Measurements from ENCODE around the gene ST7.
"Not testable (repeated sequence)": the region's sequence is repeated elsewhere in the genome, so short reads cannot be mapped to it uniquely, and the experiment has no call there.

Gene ST7

DNA sequence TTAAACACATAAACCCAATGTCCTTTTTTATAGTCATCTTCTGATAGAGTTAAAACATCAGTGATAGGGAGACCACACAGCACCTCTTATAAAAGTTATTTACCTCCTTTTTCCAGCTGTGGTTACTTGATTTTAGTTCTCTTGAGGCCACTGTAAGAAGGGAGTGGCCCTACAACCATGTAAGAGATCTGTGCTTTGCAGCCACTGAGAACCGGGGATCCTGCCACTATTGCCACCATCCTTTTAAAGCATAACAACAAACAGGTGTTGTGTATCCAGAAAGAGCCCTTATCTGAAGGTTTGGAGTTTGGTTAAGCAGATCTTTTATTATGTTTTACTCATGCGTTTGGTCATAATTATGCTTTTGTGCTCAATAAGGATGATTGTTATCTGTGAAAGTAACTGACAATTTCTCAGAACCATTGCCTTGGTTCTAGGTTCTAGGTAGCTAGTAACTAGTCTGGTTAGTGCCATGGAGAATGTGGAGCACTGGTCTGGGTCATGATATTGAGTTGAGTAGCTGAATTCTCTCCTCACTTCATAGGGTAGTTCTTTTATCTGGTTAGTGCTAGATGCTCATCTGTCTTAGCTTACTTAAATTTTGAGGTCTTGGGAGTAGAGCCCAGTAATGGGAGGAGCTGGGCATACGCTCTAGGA is 56.5 kb downstream of the ST7 start:
- no peak for DNase-seq (ENCODE audit: low read depth)

DNA sequence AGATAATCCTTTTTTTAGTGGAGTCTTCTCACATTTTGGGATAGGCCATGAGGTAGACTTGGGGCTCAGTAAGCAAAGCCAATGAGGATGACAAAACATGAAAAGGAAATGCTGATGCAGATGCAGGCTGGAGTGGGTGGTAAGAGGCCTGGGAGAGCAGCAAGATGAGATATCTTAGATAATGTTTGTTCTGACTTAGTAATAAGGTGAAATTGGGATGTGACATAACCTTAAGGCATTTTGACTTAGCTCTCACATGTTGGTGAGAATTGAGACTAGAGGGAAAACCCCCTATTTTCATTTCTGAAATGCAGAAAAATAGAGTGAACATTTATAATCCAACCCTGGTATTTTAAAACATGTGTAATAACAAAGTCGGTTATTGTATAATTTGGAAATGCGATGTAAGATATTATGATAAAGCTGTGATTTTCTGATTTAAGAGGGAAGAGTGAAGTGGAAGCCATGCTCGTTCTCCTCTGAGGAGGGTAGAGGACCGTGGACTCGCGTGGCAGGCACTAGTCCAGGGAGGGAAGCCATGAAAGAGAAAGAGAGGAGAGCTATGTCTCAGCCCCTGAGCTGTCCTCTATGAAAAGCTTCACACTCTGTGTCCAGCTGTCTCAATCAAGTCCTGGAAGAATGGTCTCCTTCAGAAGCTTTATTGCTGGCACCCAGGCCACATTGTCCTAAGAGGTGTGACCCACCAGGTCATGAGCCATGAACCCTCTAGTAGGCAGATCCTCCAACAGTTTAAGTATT is 57.3 kb downstream of the ST7 start:
- peak; percentile 2 for DNase-seq (ENCODE audit: low read depth)

DNA sequence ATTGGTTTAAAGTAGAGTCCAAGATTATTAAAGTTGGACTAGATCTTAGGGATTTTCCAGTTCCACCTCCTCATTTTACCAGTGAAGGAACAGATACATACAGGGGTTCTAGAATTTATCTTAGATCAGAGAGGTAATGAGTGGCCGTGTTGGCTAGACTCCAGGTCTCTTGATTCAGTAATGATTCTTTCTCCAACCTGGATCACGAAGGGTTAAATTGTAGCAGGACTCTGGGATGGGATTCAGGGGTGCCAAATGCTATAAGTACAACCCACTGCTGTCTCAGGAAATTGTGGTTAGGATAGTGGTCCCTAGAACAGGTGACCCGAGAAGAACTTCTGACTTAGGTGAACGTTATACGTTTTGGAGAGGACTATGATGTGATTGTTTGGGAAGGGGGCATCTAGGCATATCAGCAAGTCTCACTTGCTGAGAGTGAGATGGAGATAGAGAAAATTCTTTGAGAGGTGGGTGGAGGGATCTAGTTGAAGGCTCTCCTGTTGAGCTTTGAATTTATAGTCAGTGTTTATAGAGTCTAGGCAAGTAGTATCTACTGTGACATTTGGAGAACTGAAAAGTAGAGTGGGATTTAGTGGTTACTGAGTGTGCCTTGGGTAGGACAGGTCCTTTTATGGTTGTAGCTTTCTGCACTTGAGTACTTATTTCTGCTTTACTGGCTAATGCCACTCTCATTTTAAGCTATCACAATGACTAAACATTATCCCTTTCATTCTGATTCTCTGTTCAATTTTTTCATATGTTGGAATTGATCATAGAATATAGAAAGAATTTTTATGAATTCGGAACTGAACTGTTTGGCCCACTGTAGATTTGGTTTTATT is 58.3 kb downstream of the ST7 start:
- no peak for DNase-seq (ENCODE audit: low read depth)

DNA sequence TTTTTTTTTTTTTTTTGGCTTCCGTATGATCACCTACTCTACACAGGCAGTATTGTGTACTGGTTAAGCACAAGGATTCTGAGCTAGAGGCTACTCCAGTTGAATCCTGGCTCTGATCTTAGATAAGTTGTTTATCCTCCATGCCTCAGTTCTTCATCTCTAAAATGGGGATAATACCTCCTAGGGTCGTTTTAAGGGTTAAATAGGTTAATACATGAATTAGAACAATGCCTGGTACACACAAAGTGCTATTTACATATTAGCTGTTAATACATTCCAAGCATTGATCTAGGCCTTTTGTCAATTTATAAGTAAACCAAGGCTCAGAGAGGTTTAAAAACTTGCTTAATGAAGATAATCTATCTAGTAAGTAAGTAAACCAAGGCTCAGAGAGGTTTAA is 59.0 kb downstream of the ST7 start:
- no peak for DNase-seq (ENCODE audit: low read depth)

DNA sequence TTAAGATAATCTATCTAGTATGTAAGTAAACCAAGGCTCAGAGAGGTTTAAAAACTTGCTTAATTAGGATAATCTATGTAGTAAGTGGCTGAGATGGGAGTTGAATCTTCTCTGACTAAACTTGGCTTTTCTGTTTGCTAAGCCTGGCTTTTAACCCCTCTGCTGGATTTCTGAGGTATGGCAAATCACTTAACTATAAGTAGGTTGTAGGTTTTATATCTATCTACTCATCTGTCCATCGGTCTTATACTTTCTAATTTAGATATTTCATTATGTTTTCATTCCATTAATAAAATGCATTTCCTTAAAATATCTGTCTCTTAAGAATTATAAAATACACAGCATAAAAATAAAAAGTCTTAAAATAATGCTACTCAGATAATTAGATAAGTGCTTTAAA is 59.4 kb downstream of the ST7 start:
- no peak for DNase-seq (ENCODE audit: low read depth)

DNA sequence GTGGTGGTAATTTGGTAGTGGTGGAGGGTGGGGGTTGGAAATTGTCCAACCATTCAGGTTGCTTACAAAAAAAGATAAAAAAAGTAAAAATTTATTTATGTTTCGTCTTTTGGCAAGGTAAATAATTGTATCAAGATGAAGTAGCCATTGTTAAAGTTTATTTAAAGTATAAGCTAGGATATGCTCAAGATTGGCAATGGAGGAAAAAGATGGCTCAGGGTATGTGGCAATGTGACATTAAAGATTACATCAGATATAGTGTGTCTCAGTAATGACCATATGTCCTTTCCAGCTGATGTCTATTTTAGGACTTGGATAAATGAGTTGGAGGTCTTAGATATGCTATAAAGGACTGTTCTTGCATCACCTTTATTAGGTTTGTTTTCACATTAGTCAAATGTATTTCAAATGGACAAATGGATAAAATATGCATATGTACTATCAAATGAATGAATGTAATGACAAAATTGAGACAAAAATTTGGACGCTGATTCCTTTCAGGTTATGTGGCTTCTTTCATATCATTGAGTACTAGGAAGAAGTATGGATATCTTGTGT is 60.9 kb downstream of the ST7 start:
- no peak for DNase-seq (ENCODE audit: low read depth)

DNA sequence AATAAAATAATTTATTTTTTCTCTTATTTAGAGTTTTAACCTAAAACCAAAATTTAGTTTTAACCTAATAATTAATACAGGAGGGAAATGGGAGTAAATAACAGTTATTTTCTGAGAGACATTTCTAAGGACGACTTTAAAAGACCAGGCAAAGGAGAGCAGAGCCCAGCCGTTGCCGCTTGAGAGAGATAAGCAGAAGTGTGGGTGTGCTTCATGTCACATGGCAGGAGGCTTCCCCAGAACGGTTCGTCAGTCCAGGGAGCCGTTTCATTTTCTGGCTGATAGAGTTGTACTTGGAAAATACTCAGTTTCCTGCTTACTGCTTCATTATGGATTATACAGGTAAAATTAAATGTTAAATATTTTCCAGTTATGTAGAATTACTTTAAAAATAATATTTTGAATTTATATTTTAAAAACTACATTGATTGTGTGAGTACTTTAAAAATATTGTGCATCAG is 61.4 kb downstream of the ST7 start:
- no peak for DNase-seq (ENCODE audit: low read depth)

DNA sequence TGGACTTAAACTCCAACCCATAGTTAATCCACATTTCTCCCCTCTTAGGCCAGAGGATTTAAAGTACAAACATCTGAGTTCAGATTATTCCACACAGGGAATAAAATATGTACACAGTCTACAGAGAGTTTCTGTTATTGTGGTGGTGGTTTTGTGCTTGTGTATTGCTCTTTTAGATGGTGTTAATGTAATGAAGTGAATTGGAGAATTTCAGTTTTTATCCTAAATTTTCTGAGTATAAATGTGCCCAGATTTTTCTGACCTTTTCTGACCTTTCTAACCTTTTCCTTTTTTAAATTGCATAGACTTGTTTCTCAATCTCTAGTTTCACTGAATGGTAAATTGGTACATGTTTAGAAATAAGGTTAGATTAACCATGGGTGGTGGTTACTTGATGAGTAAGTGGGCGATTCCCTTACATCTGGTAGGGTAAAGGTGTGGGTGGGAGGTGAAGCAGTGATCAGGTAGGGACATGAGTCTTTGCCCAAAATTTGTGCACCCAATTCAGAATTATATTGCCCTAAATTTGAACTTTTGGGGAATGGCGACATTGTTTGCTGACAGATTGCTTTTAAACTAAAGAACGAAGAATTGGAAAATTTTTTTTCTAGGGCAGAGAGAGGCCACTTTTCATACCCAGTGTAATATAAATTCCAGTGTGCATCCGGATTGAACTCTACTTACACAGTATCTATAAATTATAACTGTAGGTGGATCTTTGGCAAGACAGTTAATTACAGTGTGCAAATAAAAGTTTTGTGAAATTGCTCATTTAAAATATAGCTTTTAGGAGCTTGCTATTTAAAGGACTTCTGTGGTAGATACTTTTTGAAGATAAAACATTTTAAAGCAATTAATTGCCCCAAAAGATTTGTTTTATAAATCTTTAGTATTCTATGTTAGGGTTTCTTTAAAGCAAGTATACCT is 62.2 kb downstream of the ST7 start:
- DNase-seq (ENCODE audit: low read depth), result no peak

DNA sequence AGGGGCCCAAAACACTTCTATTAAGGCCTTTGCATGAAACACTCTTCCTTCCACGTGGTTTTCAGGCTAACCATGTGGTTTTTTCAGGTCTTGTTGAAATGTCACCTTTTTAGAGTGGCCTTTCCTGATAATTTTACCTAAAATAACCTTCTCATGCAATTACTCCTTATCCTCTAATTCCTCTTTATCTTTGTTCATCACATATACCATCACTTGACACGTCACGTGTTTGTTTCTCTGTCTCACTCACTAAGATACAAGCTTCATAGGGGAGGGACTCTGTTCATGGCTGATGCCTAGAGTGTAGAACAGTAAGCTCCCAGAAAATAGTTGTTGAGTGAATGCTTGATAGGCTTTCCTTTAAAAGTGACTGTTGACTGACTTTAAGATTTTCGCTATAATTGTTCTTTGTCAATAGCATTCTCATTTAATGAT is 63.7 kb downstream of the ST7 start:
- no peak for DNase-seq (ENCODE audit: low read depth)

DNA sequence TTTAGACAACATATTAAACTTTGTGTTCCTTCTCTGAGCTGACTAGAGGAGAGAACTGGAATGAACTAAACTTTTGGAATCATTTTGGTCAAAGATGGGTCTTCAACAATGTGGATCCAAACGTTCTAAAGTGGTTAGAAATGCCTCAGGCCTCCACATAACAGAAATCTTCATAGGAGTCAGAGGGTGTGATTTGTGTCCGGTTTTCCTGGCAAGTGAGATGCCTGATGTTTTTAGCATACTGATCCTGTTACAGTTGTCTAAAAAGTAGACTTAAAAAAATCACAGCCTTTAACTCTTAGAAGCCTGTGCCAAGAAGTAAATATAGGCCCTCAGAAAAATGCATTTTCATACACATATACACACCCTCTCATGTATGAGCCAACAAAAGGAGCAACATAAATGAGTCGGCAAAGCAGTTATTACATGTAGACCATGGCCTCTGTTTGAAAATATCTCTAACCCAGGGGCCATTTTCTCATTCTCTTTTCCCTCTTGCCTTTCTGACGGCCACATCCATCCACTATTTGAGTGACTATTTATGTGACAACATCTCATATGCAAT is 64.5 kb downstream of the ST7 start:
- DNase-seq (ENCODE audit: low read depth), result no peak

DNA sequence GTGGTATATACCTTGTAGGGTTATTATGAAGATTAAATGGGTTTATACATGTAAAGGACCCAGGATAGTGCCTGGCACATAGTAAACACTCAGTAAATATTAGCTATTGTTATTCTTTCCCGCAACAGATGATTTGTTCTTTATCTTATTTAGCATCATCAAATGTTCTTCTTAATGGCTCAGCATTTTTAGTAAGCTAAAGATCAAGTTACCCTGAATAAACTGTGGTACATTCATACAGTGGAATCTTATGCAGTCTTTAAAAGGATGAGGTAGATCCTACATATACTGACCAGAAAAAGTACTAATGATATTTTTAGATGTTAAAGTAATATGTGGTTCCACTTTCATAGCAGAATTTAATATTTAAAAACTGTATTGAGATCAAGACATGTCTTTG is 65.4 kb downstream of the ST7 start:
- no peak for DNase-seq (ENCODE audit: low read depth)

DNA sequence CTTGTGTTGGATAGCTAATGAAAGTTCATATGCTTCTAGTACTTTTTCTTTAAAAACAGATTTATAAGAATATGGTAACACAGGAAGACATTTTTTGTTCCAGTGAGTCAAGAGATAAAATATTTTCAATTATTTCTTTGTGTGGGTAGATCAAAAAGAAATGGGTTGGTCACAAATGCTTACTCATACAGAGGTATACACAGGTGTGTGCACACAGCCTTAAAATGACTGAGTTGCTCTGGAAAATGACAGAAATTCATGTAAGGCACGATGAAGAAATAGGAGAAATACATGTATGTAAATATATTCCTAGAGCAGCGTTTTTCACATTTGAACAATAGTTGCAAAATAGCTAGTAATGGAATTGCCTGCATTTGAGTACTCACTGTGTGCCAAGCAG is 66.0 kb downstream of the ST7 start:
- no peak for DNase-seq (ENCODE audit: low read depth)

DNA sequence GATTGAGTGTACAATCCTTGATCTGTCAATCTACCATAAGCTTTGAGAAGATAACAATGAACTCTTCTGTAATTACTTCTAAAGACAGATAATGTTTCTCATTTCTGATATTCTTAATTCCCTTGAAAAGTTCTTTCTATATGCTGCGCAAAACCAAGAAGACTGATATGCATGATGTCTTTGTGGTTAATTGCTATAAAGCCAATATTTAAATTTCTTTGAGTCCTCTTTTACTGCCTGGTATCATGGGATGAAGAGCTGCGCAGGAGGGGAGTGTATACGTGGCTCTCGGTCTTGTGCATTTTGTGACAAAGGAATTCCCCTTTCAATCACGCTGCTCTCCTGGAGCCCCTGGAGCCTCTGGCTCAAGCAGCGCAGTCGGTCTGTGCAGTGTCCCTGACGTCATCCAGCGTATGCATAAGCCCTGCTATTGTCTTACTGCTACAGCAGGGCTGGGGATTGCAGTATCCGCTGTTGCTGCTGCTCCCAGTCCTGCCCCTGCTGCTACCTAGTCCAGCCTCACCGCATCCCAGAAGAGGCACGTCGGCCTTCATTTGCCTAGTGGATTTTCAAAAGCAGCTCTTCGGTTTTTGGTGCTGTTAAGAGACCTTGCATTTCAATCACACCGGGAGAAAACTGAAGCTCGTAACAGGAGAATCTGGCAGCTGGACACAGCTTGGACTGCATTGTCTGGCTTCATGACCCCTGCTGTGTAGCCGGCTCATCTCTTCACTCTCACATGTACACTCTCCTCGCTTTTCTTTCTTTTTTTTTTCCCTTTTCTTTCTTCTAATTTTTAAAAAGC is 66.7 kb downstream of the ST7 start:
- DNase-seq (ENCODE audit: low read depth), result no peak

DNA sequence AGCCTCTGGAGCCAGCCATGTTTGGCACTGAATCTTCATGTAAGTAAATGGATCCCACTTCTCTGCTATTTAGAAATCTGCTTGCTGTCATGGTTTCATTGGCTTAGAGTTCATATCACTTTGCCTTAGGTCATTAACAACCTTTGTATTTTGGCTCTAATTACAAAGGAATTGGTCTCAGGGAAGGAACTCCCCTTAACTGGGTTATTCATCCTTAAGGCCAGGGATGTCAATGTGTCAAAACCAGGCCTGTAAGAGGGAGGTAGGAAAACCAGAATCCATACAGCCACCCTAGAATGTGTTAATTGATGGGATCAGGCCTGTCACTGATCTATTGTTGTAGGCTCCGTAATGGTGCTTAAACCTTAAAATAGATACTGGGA is 67.3 kb downstream of the ST7 start:
- no peak for DNase-seq (ENCODE audit: low read depth)

DNA sequence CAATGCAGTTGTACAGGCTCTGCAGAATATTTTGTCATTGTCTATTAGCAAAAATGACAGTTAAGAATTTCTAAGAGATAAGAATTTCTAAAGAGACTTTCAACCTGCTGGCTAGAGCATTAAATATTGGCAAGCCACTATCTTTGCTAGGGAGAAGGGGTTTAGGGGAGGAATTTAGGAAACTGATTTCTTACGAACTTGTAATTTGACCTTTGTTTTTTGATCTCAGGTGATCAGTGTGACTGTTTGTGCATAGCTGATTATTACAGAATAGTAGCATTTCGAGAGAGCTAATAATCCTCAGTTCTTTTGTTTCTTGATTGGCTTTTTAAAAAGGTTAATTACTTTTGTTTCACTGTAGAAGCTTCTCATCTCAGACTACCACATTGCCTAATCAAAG is 68.1 kb downstream of the ST7 start:
- DNase-seq (ENCODE audit: low read depth), result no peak

DNA sequence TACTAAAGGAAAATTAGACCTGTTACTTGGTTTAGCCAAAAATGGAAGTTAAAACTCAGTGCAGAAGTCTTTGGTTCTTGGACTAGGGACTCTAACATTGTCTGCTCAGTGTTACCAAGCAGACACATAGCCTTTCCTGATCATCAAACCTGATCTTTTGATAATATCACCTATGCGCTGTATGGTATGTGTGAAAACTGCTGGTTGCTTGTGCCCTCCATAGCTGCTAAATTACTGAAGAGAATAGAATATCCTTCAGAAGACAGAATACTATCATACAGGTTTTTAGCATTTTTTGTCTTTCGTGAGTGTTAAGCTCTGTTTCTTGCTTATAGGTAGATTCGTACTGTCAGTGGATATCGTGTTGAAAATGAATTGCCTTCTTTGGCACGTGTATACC is 68.7 kb downstream of the ST7 start:
- DNase-seq (ENCODE audit: low read depth), result no peak

DNA sequence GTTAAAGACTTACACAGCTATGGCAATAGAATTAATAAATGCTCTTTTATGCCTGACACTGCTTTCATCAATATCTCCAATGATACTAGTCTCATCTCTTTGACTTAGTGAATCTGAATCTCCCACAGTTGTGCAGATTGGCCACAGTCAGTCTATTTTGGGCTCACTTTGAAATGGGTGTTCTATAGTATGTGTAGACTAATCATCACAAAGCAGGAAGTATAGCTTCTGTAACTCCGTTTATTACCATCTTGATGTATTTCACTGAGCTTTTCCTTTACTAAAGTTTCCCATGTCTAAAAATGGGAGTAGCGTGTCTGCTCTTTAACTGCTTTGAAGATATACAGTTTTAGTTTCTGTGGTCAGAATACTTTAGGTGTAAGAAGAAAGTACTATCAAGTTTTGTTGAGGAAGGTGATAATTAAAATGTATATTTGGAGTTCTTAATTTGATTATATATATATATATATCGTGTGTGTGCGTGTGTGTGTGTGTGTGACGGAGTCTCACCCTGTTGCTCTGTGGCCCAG is 70.1 kb downstream of the ST7 start:
- DNase-seq (ENCODE audit: low read depth), result no peak

DNA sequence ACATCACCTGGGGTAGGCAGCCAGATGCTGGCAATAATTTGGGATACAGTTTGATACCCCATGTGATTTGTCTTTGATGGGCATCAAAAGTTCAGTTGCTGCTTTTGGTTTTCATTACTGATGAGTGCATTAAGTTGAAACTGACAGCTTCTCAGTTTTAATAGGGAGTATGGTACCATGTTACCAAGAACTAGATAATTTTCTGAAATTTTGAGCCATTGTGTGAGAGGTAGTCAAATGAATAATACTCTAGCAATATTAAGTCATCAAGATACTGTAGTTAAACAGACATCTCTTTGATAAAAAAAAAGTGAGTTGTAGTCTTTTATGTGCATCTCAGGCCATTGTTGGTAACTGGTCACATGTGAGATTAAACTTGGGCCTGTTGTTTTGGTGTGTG is 71.5 kb downstream of the ST7 start:
- no peak for DNase-seq (ENCODE audit: low read depth)

DNA sequence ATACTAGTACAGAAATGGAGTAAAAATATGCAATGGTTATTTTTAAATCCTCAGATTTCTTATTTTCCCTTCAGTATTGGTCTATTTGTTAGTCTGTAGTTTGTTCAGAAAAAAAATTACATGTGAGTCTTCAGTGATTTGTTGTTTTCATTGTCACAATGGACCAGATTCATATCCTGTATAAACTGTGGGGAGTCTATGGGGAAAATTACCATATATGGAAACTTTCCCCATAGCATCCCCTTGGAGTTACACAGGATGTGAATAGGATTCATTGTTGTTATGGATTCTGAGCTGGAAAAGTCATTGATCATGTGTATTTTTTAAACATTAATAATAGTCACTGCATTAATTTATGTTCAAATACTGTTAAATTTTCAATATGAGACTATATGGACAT is 72.6 kb downstream of the ST7 start:
- DNase-seq (ENCODE audit: low read depth), result no peak

DNA sequence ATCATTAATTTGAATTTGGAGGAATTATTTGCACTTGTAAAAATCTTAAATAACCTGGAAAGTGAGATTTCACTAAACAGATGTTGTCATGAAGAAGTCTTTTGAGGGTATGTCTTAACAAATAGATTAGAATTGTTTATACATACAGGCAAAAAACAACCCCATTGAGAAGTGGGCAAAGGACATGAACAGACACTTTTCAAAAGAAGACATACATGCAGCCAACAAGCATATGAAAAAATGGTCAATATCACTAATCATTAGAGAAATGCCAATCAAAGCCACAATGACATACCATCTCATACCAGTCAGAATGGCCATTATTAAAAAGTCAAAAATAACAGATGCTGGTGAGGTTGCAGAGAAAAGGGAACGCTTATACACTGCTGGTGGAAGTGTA is 77.0 kb downstream of the ST7 start:
- DNase-seq (ENCODE audit: low read depth), result not testable (repeated sequence)
